ENCODE data around the gene HMGCR.

DNA sequence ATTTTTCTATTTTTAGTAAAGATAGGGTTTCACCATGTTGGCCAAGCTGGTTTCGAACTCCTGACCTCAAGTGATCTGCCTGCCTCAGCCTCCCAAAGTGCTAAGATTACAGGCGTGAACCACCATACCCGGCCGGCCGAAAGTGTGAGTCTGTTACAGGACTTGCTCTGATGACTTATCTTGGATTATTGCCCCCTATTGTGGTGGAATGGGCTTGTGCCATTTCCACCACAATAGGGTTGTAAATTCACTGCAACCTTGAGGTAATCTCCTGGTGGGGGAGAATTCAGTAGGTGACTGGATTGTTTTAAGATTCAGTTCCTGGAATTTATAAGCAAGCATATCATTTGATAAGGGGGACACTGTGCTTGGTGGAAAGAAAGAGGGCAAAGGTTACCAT, 15.0 kb upstream of the HMGCR start:
- TF ChIP-seq, protein P1, sequence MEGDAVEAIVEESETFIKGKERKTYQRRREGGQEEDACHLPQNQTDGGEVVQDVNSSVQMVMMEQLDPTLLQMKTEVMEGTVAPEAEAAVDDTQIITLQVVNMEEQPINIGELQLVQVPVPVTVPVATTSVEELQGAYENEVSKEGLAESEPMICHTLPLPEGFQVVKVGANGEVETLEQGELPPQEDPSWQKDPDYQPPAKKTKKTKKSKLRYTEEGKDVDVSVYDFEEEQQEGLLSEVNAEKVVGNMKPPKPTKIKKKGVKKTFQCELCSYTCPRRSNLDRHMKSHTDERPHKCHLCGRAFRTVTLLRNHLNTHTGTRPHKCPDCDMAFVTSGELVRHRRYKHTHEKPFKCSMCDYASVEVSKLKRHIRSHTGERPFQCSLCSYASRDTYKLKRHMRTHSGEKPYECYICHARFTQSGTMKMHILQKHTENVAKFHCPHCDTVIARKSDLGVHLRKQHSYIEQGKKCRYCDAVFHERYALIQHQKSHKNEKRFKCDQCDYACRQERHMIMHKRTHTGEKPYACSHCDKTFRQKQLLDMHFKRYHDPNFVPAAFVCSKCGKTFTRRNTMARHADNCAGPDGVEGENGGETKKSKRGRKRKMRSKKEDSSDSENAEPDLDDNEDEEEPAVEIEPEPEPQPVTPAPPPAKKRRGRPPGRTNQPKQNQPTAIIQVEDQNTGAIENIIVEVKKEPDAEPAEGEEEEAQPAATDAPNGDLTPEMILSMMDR (IDR thresholded peaks at IDR 0.05; ENCODE audit: low read length): no peak
- TF ChIP-seq EZH2 (optimal IDR thresholded peaks at IDR 0.05; ENCODE audit: low read depth, low read length): no peak
